Memory B cell (primary cell): ENCODE data around the gene CHCHD6.

Experiments used
- ATAC-seq: fragments of 150-1000 bp; cut with Tn5 transposase; 2 replicates; pipeline ENCODE4 v1.10.0; 2021; ENCODE audit warnings: low read depth, mild to moderate bottlenecking, moderate library complexity
- DNase-seq, 2 donors: peaks; one replicate each; pipeline ENCODE4 v3.0.0; 2022; ENCODE audit warnings: low spot score in 2 of 2
- H3K27ac Mint-ChIP-seq: one replicate; pipeline ENCODE4 v1.8.0; 2022; ENCODE audit warnings: mild to moderate bottlenecking, moderate library complexity, mixed read lengths
- H3K27me3 Mint-ChIP-seq: one replicate; pipeline ENCODE4 v1.8.0; 2022; ENCODE audit warnings: mixed read lengths
- H3K36me3 Mint-ChIP-seq: one replicate; pipeline ENCODE4 v1.8.0; 2022; ENCODE audit warnings: mild to moderate bottlenecking, mixed read lengths
- H3K4me1 Mint-ChIP-seq: one replicate; pipeline ENCODE4 v1.8.0; 2022; ENCODE audit warnings: mixed read lengths
- H3K4me3 Mint-ChIP-seq: one replicate; pipeline ENCODE4 v1.8.0; 2022; ENCODE audit warnings: mild to moderate bottlenecking, moderate library complexity, mixed read lengths
- H3K9me3 Mint-ChIP-seq: one replicate; pipeline ENCODE4 v1.8.0; 2022; ENCODE audit warnings: mixed read lengths

CHCHD6 gene

DNA sequence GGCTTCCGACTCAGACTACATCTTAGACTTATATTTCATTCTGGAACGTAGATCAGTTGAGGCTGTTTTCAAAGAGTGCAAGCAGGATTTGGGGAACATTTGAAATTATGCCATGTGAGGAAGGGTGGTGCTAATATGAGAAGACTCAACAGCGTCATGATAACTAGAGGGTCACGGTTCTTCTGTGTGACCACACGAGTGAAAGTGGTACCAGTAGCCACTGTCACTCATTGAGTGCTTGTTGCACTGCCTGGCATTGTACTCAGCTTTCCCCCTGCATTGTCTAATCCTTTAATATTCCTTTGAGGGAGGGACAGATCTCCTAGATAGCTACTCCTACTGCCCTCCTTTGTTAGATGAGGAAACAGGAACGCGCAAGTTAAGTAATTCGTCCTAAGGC, 197.6 kb downstream of the CHCHD6 start:
- ATAC-seq (no peak), DNase-seq (no peak)
- Mint-ChIP-seq H3K4me3 (no peak overlapping the region), H3K4me1 (no peaks in the 10 kb centered on the region), H3K36me3 (peaks cover 12% of the 10 kb centered on the region), H3K27ac (no peak overlapping the region), H3K9me3 (no peaks in the 10 kb centered on the region), H3K27me3 (peaks cover 5% of the 10 kb centered on the region)

DNA sequence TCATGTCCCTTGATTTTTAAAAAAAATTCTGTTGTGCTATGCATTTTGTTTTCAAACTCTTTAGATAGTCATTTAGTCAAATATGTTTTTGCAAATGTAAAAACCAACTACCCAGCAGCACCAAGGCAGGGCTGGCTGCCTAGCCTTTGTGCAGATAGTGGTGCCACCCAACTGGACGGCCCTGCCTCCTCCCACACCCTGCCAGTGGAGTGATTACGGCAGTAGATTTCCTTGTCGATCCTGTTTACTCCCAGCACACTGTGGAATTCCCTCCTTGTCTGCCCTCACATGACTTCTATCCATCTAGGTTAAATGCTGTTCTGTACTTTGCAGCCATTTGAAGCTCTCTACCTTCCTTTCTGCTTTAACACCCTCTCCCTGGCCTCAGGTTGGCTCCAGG, 199.5 kb downstream of the CHCHD6 start:
- no peak overlapping the region for H3K27ac Mint-ChIP-seq
- no peaks in the 10 kb centered on the region for H3K9me3 Mint-ChIP-seq
- H3K4me3 Mint-ChIP-seq: no peak overlapping the region
- H3K4me1 Mint-ChIP-seq: no peaks in the 10 kb centered on the region
- peaks cover 8% of the 10 kb centered on the region for H3K27me3 Mint-ChIP-seq
- peaks cover 12% of the 10 kb centered on the region for H3K36me3 Mint-ChIP-seq
- DNase-seq (no peak), ATAC-seq (no peak)

DNA sequence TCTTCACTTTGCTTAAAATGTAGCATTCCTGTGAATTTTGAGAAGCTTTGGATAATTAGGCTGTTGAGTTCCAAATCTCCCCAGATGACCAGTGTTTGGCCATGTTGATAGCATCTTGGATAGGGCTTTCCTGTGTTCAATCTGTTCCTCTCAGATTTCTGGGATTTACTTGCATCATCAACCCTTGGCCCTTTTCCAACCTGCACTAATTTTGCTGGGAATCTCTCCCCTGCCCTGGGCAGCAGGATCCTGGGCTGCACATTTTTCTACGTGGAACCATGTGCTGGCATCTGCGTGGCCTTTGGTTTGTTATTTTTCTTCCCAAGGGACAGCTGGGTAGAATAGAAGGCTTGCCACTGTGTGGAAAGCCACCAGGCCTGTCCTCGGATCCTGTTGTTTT, 203.5 kb downstream of the CHCHD6 start:
- Mint-ChIP-seq H3K27me3 (peaks cover 17% of the 10 kb centered on the region), H3K4me3 (no peak overlapping the region), H3K9me3 (peaks cover 3% of the 10 kb centered on the region), H3K36me3 (peaks cover 13% of the 10 kb centered on the region), H3K4me1 (peaks cover 26% of the 10 kb centered on the region), H3K27ac (no peak overlapping the region)
- DNase-seq: no peak
- no peak for ATAC-seq

DNA sequence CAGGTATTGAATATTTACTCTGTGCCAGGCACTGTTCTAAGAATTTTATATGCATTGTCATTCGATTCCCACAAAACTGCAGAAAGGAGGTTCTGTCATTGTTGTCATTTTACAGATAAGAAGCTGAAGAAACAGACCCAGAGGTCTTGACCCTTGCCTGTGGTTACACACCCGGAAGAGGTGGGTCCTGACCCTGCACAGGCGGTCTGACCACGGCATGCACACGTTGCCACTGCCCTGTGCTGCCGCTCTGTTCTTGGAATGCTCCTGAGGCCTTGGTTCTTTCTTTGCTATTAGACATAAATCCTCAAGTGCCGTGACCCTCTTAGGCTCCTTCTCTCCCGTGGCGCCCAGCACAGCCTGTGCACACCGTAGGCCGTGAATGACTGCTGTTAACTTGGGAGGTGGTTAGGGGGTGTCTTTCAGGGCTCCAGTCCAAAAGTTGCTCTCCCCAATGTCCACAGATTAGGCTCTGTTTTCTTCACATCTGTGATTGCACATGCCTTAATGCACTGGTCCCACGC, 204.8 kb downstream of the CHCHD6 start:
- peaks cover 27% of the 10 kb centered on the region for H3K4me1 Mint-ChIP-seq
- ATAC-seq: no peak
- H3K27ac Mint-ChIP-seq: no peak overlapping the region
- H3K36me3 Mint-ChIP-seq: peaks cover 13% of the 10 kb centered on the region
- H3K27me3 Mint-ChIP-seq: peaks cover 17% of the 10 kb centered on the region
- H3K4me3 Mint-ChIP-seq: no peak overlapping the region
- DNase-seq: no peak
- peaks cover 3% of the 10 kb centered on the region for H3K9me3 Mint-ChIP-seq

DNA sequence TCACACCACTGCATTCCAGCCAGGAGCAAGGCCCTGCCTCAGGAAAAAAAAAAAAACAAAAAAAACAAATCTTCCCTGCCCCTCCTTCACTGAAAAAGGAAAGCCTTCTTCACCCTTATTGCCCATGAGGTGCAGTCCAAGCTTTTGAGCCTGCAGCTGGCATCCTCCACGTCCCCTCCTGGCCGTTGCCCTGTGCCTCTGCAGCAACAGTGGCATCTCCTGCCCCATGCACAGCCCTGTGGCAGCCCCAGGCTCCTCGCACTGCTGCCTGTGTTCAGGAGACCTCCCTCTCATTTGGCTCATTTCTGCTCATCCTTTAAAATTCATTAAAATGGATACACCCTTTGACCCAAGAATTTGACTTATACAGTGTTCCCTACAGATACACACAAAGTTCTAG, 206.2 kb downstream of the CHCHD6 start:
- peaks cover 20% of the 10 kb centered on the region for H3K27me3 Mint-ChIP-seq
- peaks cover 27% of the 10 kb centered on the region for H3K4me1 Mint-ChIP-seq
- ATAC-seq: no peak

DNA sequence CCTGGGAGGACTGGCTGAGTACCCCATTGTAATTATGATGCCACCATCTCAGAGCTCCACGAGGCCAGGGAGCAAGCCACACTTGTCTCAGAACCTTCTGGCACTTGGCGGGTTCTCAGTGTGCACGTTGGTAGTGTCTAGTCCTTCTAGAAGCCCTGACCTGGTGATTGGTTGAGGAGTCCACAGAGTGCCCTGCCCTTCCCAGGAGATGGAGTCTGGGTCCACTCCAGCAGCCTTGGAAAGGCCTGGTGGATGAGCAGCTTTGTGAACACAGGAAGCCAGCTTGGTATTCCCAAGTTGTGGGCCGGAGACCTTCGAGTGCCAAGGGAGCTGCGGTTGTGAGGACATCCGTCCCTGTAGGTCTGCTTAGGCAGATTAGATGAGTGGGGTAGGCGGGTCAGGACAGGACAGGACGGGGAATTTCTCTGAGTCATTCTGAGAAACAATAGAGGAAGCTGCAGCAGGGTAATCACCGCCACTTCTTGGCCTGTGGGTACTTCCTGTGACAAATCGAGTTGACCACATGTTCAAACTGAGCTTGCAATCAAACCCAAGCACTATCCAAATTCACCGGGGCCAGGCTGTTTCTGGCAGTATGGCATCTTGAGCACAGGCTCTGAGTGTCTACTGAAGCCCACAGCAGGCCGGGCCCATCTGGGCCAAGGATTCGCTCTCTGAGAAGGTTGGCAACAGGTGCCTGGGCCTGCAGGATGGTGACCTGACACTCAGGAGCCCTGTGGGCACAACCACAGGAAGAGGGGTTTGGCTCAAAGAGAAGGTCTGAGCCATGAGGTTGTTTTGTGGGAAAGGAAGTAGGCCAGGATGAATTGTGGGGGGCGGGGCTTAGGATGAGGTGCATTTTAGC, 207.4 kb downstream of the CHCHD6 start:
- ATAC-seq (peak; percentile 96), DNase-seq (peak; percentile 62 to 80)
- Mint-ChIP-seq H3K4me3 (peak overlapping the region; percentile 69), H3K9me3 (peaks cover 3% of the 10 kb centered on the region), H3K27me3 (peaks cover 24% of the 10 kb centered on the region), H3K4me1 (peaks cover 27% of the 10 kb centered on the region), H3K27ac (peak overlapping the region; percentile 65), H3K36me3 (peaks cover 18% of the 10 kb centered on the region)

More for the DNA sequence above, 206.2 kb downstream of the CHCHD6 start:
- Mint-ChIP-seq H3K4me3 (no peak overlapping the region), H3K9me3 (peaks cover 3% of the 10 kb centered on the region), H3K36me3 (peaks cover 15% of the 10 kb centered on the region), H3K27ac (peak overlapping the region; percentile 65)
- no peak for DNase-seq

DNA sequence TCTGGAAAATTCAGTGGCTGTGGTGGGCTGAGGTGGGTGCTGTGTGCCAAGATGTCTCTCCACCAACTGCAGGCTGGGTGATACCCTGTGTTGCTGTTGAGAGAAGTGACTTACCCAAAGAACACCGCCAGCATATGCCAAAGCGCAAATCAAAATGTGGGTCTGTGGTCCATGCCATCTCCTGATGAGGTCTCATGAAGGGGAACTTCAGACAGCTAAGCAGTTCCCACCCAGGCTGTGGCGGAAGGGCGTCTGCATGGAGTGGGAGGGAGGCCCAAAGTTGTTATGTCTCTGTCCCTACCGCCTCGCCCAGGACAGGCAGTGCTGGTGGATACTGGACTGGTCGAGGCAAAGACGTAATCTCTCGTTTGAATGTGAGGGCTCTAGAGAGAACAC, 208.0 kb downstream of the CHCHD6 start:
- DNase-seq: no peak
- Mint-ChIP-seq H3K27ac (peak overlapping the region; percentile 65), H3K4me3 (peak overlapping the region; percentile 69), H3K9me3 (peaks cover 3% of the 10 kb centered on the region), H3K36me3 (peaks cover 20% of the 10 kb centered on the region), H3K27me3 (peaks cover 21% of the 10 kb centered on the region), H3K4me1 (peaks cover 27% of the 10 kb centered on the region)
- peak; percentile 1 for ATAC-seq

DNA sequence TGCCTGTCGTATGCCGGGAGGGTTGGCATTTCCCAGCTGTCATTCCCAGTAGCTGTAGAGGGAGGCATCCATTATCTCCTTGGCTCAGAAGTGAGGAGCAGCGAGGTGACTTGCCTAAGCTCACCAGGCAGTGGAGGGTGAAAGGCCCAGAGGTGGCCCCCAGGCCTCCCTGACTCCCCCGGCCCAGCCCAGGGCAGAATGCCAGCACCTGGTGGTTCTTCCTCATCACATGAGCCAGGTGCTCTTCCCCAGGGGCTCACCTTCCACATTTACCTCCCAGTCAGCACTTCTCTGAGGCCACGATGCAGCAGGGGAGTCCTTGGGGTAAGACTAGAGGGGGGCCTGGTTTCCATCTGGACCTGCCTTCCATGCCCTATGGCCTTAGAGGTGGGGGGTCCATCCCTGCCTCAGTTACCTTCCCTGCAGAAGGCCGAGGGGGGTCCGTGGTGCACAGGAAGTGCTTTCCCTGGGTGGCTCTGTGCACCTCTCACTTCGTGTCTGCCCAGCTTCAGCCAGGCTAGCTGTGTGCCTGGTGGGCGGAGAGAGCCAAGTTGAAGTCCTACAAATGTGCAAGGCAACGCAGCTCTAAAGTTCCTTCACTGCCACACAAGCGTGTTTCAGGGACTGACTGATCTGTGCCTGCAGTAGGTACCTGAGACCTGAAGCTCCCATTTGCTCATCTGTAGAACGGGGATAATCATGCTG, 208.6 kb downstream of the CHCHD6 start:
- Mint-ChIP-seq H3K4me1 (peaks cover 27% of the 10 kb centered on the region), H3K27ac (no peak overlapping the region), H3K4me3 (no peak overlapping the region), H3K36me3 (peaks cover 26% of the 10 kb centered on the region), H3K27me3 (peaks cover 21% of the 10 kb centered on the region), H3K9me3 (peaks cover 3% of the 10 kb centered on the region)
- DNase-seq (no peak), ATAC-seq (no peak)

DNA sequence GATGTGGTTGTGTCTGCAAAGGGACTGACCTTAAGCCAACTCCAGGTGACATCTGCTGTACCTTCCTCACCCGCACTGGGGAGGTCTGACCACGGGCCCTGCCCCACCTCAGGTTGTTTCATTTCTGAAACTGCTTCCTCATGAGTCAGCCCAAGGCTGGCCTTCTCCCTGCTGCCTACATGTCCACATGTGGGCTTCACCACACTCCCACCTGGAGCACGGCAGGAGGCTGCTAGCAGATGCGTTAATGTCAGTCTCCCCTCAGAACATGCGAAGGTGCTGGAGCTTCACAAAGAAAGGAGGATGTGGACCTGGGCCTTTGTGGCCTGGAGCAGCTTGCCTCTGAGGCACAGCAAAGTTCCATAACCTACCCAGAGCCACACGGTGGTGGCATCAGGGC, 209.5 kb downstream of the CHCHD6 start:
- H3K4me3 Mint-ChIP-seq: no peak overlapping the region
- ATAC-seq (no peak), DNase-seq (no peak)
- peaks cover 27% of the 10 kb centered on the region for H3K4me1 Mint-ChIP-seq
- no peak overlapping the region for H3K27ac Mint-ChIP-seq
- peaks cover 3% of the 10 kb centered on the region for H3K9me3 Mint-ChIP-seq
- peaks cover 27% of the 10 kb centered on the region for H3K36me3 Mint-ChIP-seq
- peaks cover 19% of the 10 kb centered on the region for H3K27me3 Mint-ChIP-seq

DNA sequence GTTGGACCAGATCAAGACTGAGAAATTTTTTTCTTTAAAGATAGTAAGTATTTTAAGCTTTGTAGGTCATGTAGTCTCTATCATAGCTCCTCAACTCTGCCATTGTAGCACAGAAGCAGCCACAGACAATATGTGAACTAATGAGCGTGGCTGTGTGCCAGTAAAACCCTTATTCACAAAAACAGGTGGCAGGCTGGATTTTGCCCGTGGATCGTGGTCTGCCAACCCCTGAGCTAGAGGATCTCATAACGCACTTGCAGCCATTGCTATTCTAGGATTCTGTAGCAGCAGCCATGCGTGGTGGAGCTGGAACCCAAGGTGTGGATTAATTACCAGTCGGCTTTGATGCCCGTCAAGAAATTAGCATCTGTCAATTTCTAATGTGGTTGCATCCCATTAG, 210.2 kb downstream of the CHCHD6 start:
- Mint-ChIP-seq H3K27ac (no peak overlapping the region), H3K27me3 (peaks cover 18% of the 10 kb centered on the region)

DNA sequence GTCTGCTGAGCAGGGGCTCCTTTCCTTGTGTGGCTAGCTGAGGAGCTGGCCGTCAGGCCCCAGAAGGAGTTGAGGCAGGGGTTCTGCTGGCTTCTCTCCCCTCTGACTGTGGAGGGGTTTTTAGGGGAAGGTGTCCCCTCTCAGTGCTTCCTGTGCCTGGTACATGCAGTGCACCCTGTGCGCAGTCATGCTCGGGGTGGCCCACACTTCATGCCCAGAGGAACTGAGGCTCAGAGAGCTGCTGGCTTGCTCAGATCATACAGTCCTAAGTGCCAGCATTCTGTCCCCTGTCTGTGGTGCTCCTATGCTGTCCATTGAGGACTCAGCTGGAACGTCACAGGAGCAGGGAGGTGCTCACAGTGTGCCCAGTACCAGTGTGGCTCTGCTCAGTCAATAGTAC, 211.0 kb downstream of the CHCHD6 start:
- Mint-ChIP-seq H3K4me1 (peaks cover 22% of the 10 kb centered on the region), H3K27ac (no peak overlapping the region), H3K36me3 (peaks cover 26% of the 10 kb centered on the region), H3K9me3 (peaks cover 5% of the 10 kb centered on the region), H3K27me3 (peaks cover 15% of the 10 kb centered on the region), H3K4me3 (no peak overlapping the region)
- DNase-seq (no peak), ATAC-seq (no peak)

More for the DNA sequence above, 210.2 kb downstream of the CHCHD6 start:
- no peak overlapping the region for H3K4me3 Mint-ChIP-seq
- peaks cover 26% of the 10 kb centered on the region for H3K4me1 Mint-ChIP-seq
- ATAC-seq (no peak), DNase-seq (no peak)
- H3K36me3 Mint-ChIP-seq: peaks cover 25% of the 10 kb centered on the region
- peaks cover 3% of the 10 kb centered on the region for H3K9me3 Mint-ChIP-seq

DNA sequence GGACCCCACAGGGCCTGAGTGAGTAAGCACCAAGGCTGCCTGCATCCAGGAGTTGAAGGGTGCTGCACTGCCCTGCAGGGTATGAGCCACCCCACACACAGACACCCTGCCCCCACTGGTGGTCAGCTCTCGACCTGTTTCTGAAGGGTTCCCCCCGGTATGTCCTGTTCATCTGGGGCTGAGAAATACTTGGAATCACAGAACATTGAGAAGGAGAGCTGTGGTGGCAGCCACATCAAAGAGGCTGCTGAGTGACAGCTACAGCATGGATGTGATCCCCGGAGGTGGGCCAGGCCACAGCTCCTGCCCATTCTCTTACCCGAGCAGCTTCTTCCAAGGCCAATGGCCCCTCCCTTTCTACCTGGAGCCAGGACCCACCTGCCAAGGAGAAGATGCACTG, 212.5 kb downstream of the CHCHD6 start:
- ATAC-seq (no peak), DNase-seq (no peak)
- H3K27me3 Mint-ChIP-seq: peaks cover 15% of the 10 kb centered on the region
- H3K27ac Mint-ChIP-seq: no peak overlapping the region
- peaks cover 9% of the 10 kb centered on the region for H3K9me3 Mint-ChIP-seq
- H3K4me3 Mint-ChIP-seq: no peak overlapping the region
- H3K4me1 Mint-ChIP-seq: peaks cover 11% of the 10 kb centered on the region
- H3K36me3 Mint-ChIP-seq: peaks cover 31% of the 10 kb centered on the region

DNA sequence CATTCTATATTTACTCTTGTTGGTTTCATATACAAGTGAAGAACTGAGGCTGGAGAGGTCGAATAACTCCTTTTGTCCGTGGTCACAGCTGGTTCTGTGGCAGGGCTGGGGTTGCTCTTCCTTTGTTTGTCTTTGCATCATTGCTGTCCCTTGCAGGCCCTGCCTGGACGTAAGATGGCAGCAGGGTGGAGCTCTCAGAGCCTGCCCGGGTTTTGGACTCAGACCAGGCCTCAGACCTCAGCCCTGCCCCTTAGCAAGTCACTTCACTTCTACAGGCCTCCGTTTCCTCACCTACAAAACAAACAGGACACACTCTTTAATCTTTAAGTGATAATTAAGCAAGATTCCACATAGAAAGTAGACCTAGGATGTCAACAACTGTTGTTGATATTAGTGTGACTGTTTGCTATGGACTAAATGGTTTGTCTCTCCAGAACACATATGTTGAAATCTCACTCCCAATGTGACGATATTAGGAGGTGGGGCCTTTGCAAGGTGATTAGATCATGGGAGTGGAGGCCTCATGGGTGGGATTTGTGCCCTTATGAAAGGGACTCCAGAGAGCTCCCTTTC, 213.3 kb downstream of the CHCHD6 start:
- Mint-ChIP-seq H3K4me1 (peaks cover 3% of the 10 kb centered on the region), H3K27me3 (peaks cover 11% of the 10 kb centered on the region), H3K27ac (no peak overlapping the region), H3K4me3 (no peak overlapping the region), H3K9me3 (peaks cover 9% of the 10 kb centered on the region), H3K36me3 (peaks cover 31% of the 10 kb centered on the region)
- no peak for DNase-seq
- no peak for ATAC-seq

DNA sequence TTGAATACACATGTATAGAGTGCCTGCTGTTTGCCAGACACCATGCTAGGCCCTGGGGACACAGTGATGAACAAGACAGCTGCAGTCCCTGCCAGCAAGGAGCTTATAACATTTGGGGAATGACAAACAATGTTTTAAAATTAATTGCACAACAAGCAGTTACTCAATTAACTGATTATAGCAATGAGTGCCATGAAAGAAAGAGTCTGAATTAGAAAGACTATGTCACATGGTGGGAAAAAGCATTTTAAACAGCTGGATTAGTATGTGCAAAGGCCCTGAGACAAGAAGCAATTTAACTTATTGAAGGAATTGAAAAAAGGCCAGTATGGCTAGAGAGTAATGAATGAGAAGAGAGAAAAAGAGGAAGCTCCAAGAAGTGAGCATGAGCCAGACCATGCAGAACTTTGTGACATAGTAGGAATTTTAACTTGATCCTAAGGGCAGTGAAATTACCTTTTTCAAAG, 214.3 kb downstream of the CHCHD6 start:
- no peak overlapping the region for H3K27ac Mint-ChIP-seq
- DNase-seq (no peak), ATAC-seq (peak; percentile 29)
- H3K9me3 Mint-ChIP-seq: peaks cover 9% of the 10 kb centered on the region
- H3K4me3 Mint-ChIP-seq: no peak overlapping the region
- H3K27me3 Mint-ChIP-seq: peaks cover 14% of the 10 kb centered on the region
- H3K4me1 Mint-ChIP-seq: no peaks in the 10 kb centered on the region
- H3K36me3 Mint-ChIP-seq: peaks cover 35% of the 10 kb centered on the region
